LNCAP (cell line): ENCODE results near the gene BLM.

ENCODE experiments used
- CTCF ChIP-seq: fragments of 450-650 bp; IDR thresholded peaks from 2 replicates; pipeline ENCODE4 v1.5.1; 2017; ENCODE audit warnings: mild to moderate bottlenecking

Gene BLM

DNA sequence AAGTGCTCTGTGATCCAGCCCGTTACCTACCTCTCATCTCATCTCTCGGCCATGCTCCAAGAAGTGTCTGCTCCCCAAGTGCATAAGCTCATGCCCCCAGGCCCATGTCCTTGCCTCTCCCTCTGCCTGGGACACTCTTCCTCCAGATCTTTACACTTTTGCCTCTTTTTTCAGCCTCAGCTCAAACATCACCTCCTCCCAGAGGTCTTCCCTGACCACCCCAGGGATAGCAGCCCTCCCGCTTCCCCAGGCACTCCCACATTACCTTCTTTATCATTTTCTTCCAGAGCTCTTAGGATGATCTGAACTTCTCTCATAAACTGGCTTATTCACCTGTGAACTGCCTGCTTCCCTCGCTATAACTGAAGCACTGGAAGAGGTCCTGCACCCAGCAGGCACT is 148.6 kb downstream of the BLM start:
- TF ChIP-seq CTCF = no peak
